RWPE2 (cell line): Measurements from ENCODE around the gene SLC10A6.

Experiments used
- ATAC-seq: fragments of 200-7000 bp; cut with Tn5 transposase; 3 replicates; pipeline ENCODE4 v1.9.1; 2021; ENCODE audit warnings: low read depth
- DNase-seq: peaks from one replicate; pipeline ENCODE4 v3.0.0-alpha.2; 2020; ENCODE audit warnings: low spot score
- H3K27ac ChIP-seq: fragments of 450-650 bp; 2 replicates; pipeline ENCODE4 v1.5.1; 2017; ENCODE audit warnings: mild to moderate bottlenecking; ENCODE audit not compliant: poor library complexity, severe bottlenecking
- H3K27me3 ChIP-seq: fragments of 250-450 bp; sonication (Bioruptor Pico); 2 replicates; pipeline ENCODE4 v1.5.1; 2021; ENCODE audit warnings: mild to moderate bottlenecking, moderate library complexity; ENCODE audit not compliant: insufficient read depth, poor library complexity, severe bottlenecking
- H3K36me3 ChIP-seq: fragments of 250-450 bp; sonication (Bioruptor Pico); 2 replicates; pipeline ENCODE4 v1.5.1; 2020; ENCODE audit warnings: low read depth, mild to moderate bottlenecking, moderate library complexity
- H3K4me1 ChIP-seq: fragments of 250-450 bp; sonication (Bioruptor Pico); 2 replicates; pipeline ENCODE4 v1.5.1; 2021; ENCODE audit warnings: mild to moderate bottlenecking, moderate library complexity; ENCODE audit not compliant: insufficient read depth, poor library complexity, severe bottlenecking
- H3K4me3 ChIP-seq: fragments of 250-450 bp; sonication (Bioruptor Pico); 2 replicates; pipeline ENCODE4 v1.5.1; 2021; ENCODE audit warnings: mild to moderate bottlenecking, moderate library complexity; ENCODE audit not compliant: severe bottlenecking
- H3K9me3 ChIP-seq: fragments of 250-450 bp; sonication (Bioruptor Pico); 2 replicates; pipeline ENCODE4 v1.5.1; 2021; ENCODE audit warnings: mild to moderate bottlenecking, moderate library complexity; ENCODE audit not compliant: severe bottlenecking
- CTCF ChIP-seq: fragments of 450-650 bp; IDR thresholded peaks from one replicate; pipeline ENCODE4 v1.5.1; 2017; ENCODE audit warnings: mild to moderate bottlenecking, moderate library complexity; ENCODE audit not compliant: poor library complexity, severe bottlenecking

The SLC10A6 gene

GRCh38 chr4:86809809-86810208 is 39.4 kb downstream of the SLC10A6 start:
- ATAC-seq (no peak), DNase-seq (no peak)
- Histone ChIP-seq H3K27ac (no peak overlapping the region), H3K9me3 (no peaks in the 10 kb centered on the region), H3K27me3 (no peaks in the 10 kb centered on the region), H3K4me1 (no peaks in the 10 kb centered on the region), H3K4me3 (no peak overlapping the region), H3K36me3 (peaks cover 82% of the 10 kb centered on the region)
- TF ChIP-seq CTCF, result no peak

- Histone ChIP-seq H3K4me3 (no peak overlapping the region), H3K9me3 (no peaks in the 10 kb centered on the region), H3K36me3 (peaks cover 36% of the 10 kb centered on the region), H3K4me1 (no peaks in the 10 kb centered on the region), H3K27me3 (no peaks in the 10 kb centered on the region), H3K27ac (no peak overlapping the region)
- DNase-seq, result no peak
- ATAC-seq, result no peak
- no peak for TF ChIP-seq CTCF
Measured at GRCh38 chr4:86791126-86791525, 58.1 kb downstream of the SLC10A6 start.

DNA sequence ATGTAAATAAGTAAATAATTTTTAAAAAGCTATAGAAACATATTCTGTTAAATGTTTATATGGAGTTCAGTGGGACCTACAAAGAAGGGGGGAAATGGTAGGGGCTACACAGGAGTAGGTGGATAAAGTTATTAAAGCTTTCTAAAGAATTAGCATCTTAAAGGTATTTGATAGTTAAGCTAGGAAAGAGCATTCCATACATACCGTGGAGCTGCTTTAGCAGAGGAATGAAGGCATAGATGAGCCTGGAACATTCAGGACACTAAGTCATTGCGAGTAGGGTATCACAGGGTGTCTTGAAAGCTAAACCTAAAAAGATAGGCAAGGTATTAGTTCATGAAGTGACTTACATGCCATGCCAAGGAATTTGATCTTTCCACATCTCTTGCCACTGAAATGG is 60.4 kb downstream of the SLC10A6 start:
- no peak for TF ChIP-seq CTCF
- no peak overlapping the region for H3K4me3 ChIP-seq
- peaks cover 59% of the 10 kb centered on the region for H3K36me3 ChIP-seq
- no peak for DNase-seq
- no peak overlapping the region for H3K27ac ChIP-seq
- no peaks in the 10 kb centered on the region for H3K27me3 ChIP-seq
- no peaks in the 10 kb centered on the region for H3K9me3 ChIP-seq
- H3K4me1 ChIP-seq, result no peaks in the 10 kb centered on the region
- ATAC-seq, result no peak

- Histone ChIP-seq H3K4me1 (no peaks in the 10 kb centered on the region), H3K36me3 (peaks cover 64% of the 10 kb centered on the region), H3K9me3 (no peaks in the 10 kb centered on the region), H3K4me3 (no peak overlapping the region), H3K27me3 (no peaks in the 10 kb centered on the region), H3K27ac (no peak overlapping the region)
- ATAC-seq (no peak), DNase-seq (no peak)
- TF ChIP-seq CTCF, result no peak
Measured at GRCh38 chr4:86778175-86778574, 71.0 kb downstream of the SLC10A6 start.

- no peak for TF ChIP-seq CTCF
- H3K4me1 ChIP-seq, result no peaks in the 10 kb centered on the region
- H3K4me3 ChIP-seq, result no peak overlapping the region
- DNase-seq, result no peak
- H3K27me3 ChIP-seq, result no peaks in the 10 kb centered on the region
- no peaks in the 10 kb centered on the region for H3K9me3 ChIP-seq
- peaks cover 68% of the 10 kb centered on the region for H3K36me3 ChIP-seq
- H3K27ac ChIP-seq, result no peak overlapping the region
- ATAC-seq, result no peak
Measured at GRCh38 chr4:86775061-86775460, 74.1 kb downstream of the SLC10A6 start.
